Erythroblast (primary cell): ENCODE results near the gene CTSE.

Source experiments
- GATA1 ChIP-seq: IDR thresholded peaks from 2 replicates; pipeline ENCODE4 v1.6.1; 2011; ENCODE audit warnings: low read depth, mild to moderate bottlenecking, control low read depth, low read length, moderate library complexity
- POLR2A ChIP-seq: IDR thresholded peaks from 2 replicates; pipeline ENCODE4 v1.6.1; 2011; ENCODE audit warnings: mild to moderate bottlenecking, low read length

DNA sequence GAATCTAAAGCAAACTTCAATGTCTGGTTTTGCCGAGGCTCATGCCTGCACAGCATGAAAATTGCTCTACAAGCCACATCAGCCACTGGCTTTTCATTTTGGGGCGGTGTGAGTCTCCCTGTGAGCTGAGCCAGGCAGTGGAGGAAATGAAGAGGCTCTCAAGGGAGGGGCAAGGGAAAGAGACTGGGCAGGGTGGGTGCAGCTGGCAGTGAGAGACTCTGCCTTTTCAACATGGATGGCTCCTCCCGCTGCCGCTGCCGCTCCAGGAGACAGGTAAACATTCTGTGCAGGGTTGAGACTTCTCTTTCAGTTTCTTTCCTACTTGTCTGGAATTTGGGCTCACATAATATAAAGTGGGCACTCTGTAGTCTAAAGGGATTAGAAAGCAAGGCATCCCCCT, 11.3 kb upstream of the CTSE start:
- TF ChIP-seq POLR2A (no peak), GATA1 (no peak)
